Stomach (tissue), 4 donors: Measurements from ENCODE around the gene ELMO1.

Experiments used
- CTCF ChIP-seq, 7 experiments: fragments of 450-650 bp in 4 of 7; fragments of 200-600 bp in 3 of 7; sonication (generic) in 3 of 7; IDR thresholded peaks; one replicate each; pipeline ENCODE4 v1.5.1; 2016 to 2019; ENCODE audit warnings: antibody characterized with exemption in 7 of 7, control low read depth in 2 of 7, mild to moderate bottlenecking in 1 of 7
- POLR2AphosphoS5 ChIP-seq, 3 donors: sonication (generic); formaldehyde crosslinking; IDR thresholded peaks; one replicate each; pipeline ENCODE4 v1.6.1; 2016; ENCODE audit warnings: antibody characterized with exemption in 3 of 3

- TF ChIP-seq POLR2AphosphoS5 (IDR thresholded peaks at IDR 0.05) = no peak
- no peak for TF ChIP-seq CTCF (IDR thresholded peaks at IDR 0.05)
Observed at GRCh38 chr7:37275078-37275710, 173.5 kb downstream of the ELMO1 start.
